ENCODE measurements around the gene OLIG2.

Gene OLIG2

DNA sequence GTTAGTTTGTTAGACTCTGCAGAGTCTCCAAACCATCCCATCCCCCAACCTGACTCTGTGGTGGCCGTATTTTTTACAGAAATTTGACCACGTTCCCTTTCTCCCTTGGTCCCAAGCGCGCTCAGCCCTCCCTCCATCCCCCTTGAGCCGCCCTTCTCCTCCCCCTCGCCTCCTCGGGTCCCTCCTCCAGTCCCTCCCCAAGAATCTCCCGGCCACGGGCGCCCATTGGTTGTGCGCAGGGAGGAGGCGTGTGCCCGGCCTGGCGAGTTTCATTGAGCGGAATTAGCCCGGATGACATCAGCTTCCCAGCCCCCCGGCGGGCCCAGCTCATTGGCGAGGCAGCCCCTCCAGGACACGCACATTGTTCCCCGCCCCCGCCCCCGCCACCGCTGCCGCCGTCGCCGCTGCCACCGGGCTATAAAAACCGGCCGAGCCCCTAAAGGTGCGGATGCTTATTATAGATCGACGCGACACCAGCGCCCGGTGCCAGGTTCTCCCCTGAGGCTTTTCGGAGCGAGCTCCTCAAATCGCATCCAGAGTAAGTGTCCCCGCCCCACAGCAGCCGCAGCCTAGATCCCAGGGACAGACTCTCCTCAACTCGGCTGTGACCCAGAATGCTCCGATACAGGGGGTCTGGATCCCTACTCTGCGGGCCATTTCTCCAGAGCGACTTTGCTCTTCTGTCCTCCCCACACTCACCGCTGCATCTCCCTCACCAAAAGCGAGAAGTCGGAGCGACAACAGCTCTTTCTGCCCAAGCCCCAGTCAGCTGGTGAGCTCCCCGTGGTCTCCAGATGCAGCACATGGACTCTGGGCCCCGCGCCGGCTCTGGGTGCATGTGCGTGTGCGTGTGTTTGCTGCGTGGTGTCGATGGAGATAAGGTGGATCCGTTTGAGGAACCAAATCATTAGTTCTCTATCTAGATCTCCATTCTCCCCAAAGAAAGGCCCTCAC, at the start of gene OLIG2:
OLIG2 (plus strand) TSS at position 447 of the 954 bp plus-strand sequence. CDS start 928 bp downstream, outside the sequence.
- Histone ChIP-seq H3K4me3 (ENCODE audit: insufficient read length, low read depth) (peak within 1 kb of the TSS; percentile 75), H3K4me1 (ENCODE audit: insufficient read depth, insufficient read length) (peaks cover 20% of the 10 kb centered on the region), H3K27me3 (ENCODE audit: insufficient read depth, insufficient read length) (peaks cover 96% of the 10 kb centered on the region), H3K9me3 (ENCODE audit: insufficient read depth, low read length) (no peaks in the 10 kb centered on the region), H3K36me3 (ENCODE audit: insufficient read depth, insufficient read length, low read length) (no peaks in the 10 kb centered on the region), H3K9ac (ENCODE audit: insufficient read length, low read depth) (peak within 1 kb of the TSS; percentile 88)
- TF ChIP-seq YY1 (IDR thresholded peaks at IDR 0.05; ENCODE audit: insufficient read depth, insufficient read length) (no peak), ZNF274 (IDR thresholded peaks at IDR 0.05; ENCODE audit: low read depth, low read length) (no peak), SUZ12 (IDR thresholded peaks at IDR 0.05; ENCODE audit: extremely low read depth, insufficient read depth, insufficient read length) (no peak)
- peak; percentile 93 for DNase-seq (ENCODE audit: low read depth, low spot score)

DNA sequence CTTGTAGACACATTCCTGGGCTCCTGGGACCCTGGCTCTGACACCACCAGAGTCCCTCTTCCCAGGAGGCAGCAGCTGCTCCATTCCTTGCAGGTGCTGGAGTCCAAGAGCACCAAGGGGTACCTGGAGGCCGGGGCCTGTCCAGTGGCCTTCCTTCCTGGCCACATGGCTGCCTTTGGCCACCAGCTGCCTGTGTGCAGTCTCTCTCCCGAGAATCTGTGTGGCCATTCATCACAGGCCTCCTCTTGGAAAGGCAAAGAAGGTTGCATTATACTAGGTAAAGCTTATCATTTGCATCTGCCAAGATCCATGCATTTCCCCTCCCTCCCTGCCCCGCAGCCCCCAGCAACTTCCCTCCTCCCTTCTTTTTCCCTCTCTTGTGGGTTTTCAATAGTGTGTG, 48.9 kb upstream of the OLIG2 start:
- no peaks in the 10 kb centered on the region for H3K9me3 ChIP-seq (ENCODE audit: insufficient read depth, low read length)
- H3K4me3 ChIP-seq (ENCODE audit: insufficient read length, low read depth) = no peak overlapping the region
- peaks cover 7% of the 10 kb centered on the region for H3K4me1 ChIP-seq (ENCODE audit: insufficient read depth, insufficient read length)
- no peaks in the 10 kb centered on the region for H3K36me3 ChIP-seq (ENCODE audit: insufficient read depth, insufficient read length, low read length)
- no peak for TF ChIP-seq YY1 (IDR thresholded peaks at IDR 0.05; ENCODE audit: insufficient read depth, insufficient read length)
- no peak for TF ChIP-seq SUZ12 (IDR thresholded peaks at IDR 0.05; ENCODE audit: extremely low read depth, insufficient read depth, insufficient read length)
- TF ChIP-seq ZNF274 (IDR thresholded peaks at IDR 0.05; ENCODE audit: low read depth, low read length) = no peak
- H3K9ac ChIP-seq (ENCODE audit: insufficient read length, low read depth) = no peak overlapping the region
- no peak for DNase-seq (ENCODE audit: low read depth, low spot score)
- no peaks in the 10 kb centered on the region for H3K27me3 ChIP-seq (ENCODE audit: insufficient read depth, insufficient read length)

GRCh38 chr21:32977216-32977615, 48.5 kb upstream of the OLIG2 start:
- TF ChIP-seq YY1 (IDR thresholded peaks at IDR 0.05; ENCODE audit: insufficient read depth, insufficient read length) (no peak), ZNF274 (IDR thresholded peaks at IDR 0.05; ENCODE audit: low read depth, low read length) (no peak), SUZ12 (IDR thresholded peaks at IDR 0.05; ENCODE audit: extremely low read depth, insufficient read depth, insufficient read length) (no peak)
- Histone ChIP-seq H3K9ac (ENCODE audit: insufficient read length, low read depth) (no peak overlapping the region), H3K4me3 (ENCODE audit: insufficient read length, low read depth) (no peak overlapping the region), H3K36me3 (ENCODE audit: insufficient read depth, insufficient read length, low read length) (no peaks in the 10 kb centered on the region), H3K4me1 (ENCODE audit: insufficient read depth, insufficient read length) (peaks cover 7% of the 10 kb centered on the region), H3K27me3 (ENCODE audit: insufficient read depth, insufficient read length) (no peaks in the 10 kb centered on the region), H3K9me3 (ENCODE audit: insufficient read depth, low read length) (no peaks in the 10 kb centered on the region)
- no peak for DNase-seq (ENCODE audit: low read depth, low spot score)

DNA sequence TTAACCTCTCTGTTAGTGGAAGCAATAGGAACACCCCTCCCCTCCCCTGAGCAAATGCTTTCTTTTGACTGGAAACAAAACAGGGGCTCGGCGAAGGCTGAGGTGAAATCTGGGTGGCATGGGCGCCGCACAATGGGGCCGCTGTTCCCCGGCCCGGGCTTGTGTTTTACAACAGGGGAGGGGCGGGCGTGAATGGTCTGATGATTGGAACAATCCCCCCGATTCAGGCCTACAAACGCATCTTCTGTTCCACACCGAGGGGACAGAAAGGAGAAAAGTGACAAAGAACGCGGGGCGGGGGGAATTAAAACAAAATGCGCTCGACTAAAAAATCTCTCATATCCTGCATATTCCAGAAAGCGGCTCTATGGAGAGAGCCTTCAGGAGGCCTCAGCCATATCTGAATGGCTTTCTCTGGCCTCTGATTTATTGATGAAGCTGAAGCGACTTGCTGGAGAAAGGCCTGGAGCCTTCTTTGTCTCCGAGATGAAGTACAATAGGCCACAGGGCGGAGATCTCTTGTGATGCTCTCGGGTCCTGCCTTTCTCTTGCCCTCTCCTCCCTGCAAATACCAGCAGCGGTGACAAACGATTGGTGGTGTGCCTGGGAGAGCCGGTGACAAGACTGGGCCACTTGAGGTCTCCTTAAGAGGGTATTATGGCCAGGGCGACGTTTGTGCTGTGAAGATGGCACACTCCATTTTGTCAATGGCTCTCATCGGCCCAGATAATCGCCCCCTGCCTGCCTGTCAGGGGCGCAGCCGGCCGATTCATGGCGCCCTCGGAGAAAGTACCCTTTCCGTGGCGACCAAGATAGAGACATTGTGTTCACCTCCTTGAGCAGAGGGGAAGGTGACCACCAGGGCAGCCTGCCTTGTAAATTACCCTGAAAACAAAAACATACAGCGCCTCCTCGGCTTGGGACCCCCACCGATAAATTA, 47.1 kb upstream of the OLIG2 start:
- Histone ChIP-seq H3K9me3 (ENCODE audit: insufficient read depth, low read length) (no peaks in the 10 kb centered on the region), H3K36me3 (ENCODE audit: insufficient read depth, insufficient read length, low read length) (no peaks in the 10 kb centered on the region), H3K4me3 (ENCODE audit: insufficient read length, low read depth) (no peak overlapping the region), H3K27me3 (ENCODE audit: insufficient read depth, insufficient read length) (no peaks in the 10 kb centered on the region), H3K9ac (ENCODE audit: insufficient read length, low read depth) (no peak overlapping the region), H3K4me1 (ENCODE audit: insufficient read depth, insufficient read length) (peaks cover 7% of the 10 kb centered on the region)
- TF ChIP-seq YY1 (IDR thresholded peaks at IDR 0.05; ENCODE audit: insufficient read depth, insufficient read length) = no peak
- no peak for TF ChIP-seq ZNF274 (IDR thresholded peaks at IDR 0.05; ENCODE audit: low read depth, low read length)
- no peak for TF ChIP-seq SUZ12 (IDR thresholded peaks at IDR 0.05; ENCODE audit: extremely low read depth, insufficient read depth, insufficient read length)
- DNase-seq (ENCODE audit: low read depth, low spot score) = no peak

DNA sequence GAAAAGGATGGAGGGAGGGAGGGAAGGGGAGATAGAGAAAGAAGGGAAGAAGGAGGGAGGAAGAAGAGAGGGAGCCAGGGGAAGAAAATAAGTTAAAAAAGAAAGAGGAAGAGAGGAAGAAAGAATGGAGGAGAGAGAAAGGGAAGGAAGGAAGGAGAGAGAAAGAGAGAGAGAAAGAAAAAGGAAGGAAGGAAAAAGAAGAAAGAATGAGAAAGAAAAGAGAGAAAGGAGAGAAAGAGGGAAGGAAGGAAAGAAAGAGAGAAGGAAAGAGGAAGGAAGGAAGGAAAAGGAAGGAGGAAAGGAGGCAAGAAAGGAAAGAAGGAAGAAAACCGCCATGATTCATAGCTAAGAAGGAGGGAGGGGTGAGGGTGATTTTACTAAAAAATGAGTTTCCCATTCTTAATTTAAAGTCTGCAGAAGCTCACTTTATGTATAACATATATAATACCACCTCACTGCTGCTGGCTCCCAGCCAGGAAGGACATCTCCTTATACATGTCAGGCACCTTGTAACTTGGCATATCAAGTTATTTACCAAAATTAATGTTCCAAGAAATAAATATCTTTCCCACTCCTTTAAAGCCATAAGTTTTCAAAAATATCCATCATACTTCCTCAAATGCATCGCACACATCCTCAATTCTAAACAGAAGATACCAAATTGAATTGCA, 46.0 kb upstream of the OLIG2 start:
- H3K9me3 ChIP-seq (ENCODE audit: insufficient read depth, low read length) = no peaks in the 10 kb centered on the region
- H3K4me1 ChIP-seq (ENCODE audit: insufficient read depth, insufficient read length) = peaks cover 7% of the 10 kb centered on the region
- DNase-seq (ENCODE audit: low read depth, low spot score) = no peak
- H3K36me3 ChIP-seq (ENCODE audit: insufficient read depth, insufficient read length, low read length) = no peaks in the 10 kb centered on the region
- TF ChIP-seq ZNF274 (IDR thresholded peaks at IDR 0.05; ENCODE audit: low read depth, low read length) = no peak
- no peak for TF ChIP-seq SUZ12 (IDR thresholded peaks at IDR 0.05; ENCODE audit: extremely low read depth, insufficient read depth, insufficient read length)
- no peak for TF ChIP-seq YY1 (IDR thresholded peaks at IDR 0.05; ENCODE audit: insufficient read depth, insufficient read length)
- no peak overlapping the region for H3K4me3 ChIP-seq (ENCODE audit: insufficient read length, low read depth)
- H3K27me3 ChIP-seq (ENCODE audit: insufficient read depth, insufficient read length) = no peaks in the 10 kb centered on the region
- no peak overlapping the region for H3K9ac ChIP-seq (ENCODE audit: insufficient read length, low read depth)

- Histone ChIP-seq H3K4me1 (ENCODE audit: insufficient read depth, insufficient read length) (peaks cover 7% of the 10 kb centered on the region), H3K27me3 (ENCODE audit: insufficient read depth, insufficient read length) (no peaks in the 10 kb centered on the region), H3K4me3 (ENCODE audit: insufficient read length, low read depth) (no peak overlapping the region), H3K36me3 (ENCODE audit: insufficient read depth, insufficient read length, low read length) (no peaks in the 10 kb centered on the region), H3K9me3 (ENCODE audit: insufficient read depth, low read length) (no peaks in the 10 kb centered on the region), H3K9ac (ENCODE audit: insufficient read length, low read depth) (no peak overlapping the region)
- TF ChIP-seq ZNF274 (IDR thresholded peaks at IDR 0.05; ENCODE audit: low read depth, low read length) = no peak
- TF ChIP-seq SUZ12 (IDR thresholded peaks at IDR 0.05; ENCODE audit: extremely low read depth, insufficient read depth, insufficient read length) = no peak
- TF ChIP-seq YY1 (IDR thresholded peaks at IDR 0.05; ENCODE audit: insufficient read depth, insufficient read length) = no peak
- no peak for DNase-seq (ENCODE audit: low read depth, low spot score)
Observed at GRCh38 chr21:32981096-32981495, 44.6 kb upstream of the OLIG2 start.

Data from NT2/D1 (cell line).